Osteoblast (primary cell): ENCODE results near the gene PPP1R9A. TPM values are rescaled to one million over a fixed set of nuclear protein-coding genes. Genes with fewer than 3 reads are reported as not detected.

Experiments used
- DNase-seq: peaks from one replicate; pipeline ENCODE4 v3.0.0; 2011; ENCODE audit warnings: low spot score, mixed read lengths; ENCODE audit not compliant: insufficient read length; ENCODE audit errors: missing footprints
- H2AFZ ChIP-seq: 2 replicates; pipeline ENCODE4 v1.6.0; 2011; ENCODE audit warnings: mild to moderate bottlenecking, low read length
- H3K27ac ChIP-seq: 2 replicates; pipeline ENCODE4 v1.5.1; 2011; ENCODE audit warnings: mild to moderate bottlenecking, low read depth, low read length, moderate library complexity
- H3K27me3 ChIP-seq: 2 replicates; pipeline ENCODE4 v1.6.0; 2012; ENCODE audit warnings: mild to moderate bottlenecking, control low read depth, inconsistent platforms, low read length, moderate library complexity; ENCODE audit not compliant: insufficient read depth
- H3K36me3 ChIP-seq: 2 replicates; pipeline ENCODE4 v1.5.1; 2011; ENCODE audit warnings: mild to moderate bottlenecking, low read length, control low read depth, moderate library complexity; ENCODE audit not compliant: insufficient read depth
- H3K4me1 ChIP-seq: 2 replicates; pipeline ENCODE4 v1.5.1; 2011; ENCODE audit warnings: mild to moderate bottlenecking, low read length, control low read depth, moderate library complexity; ENCODE audit not compliant: insufficient read depth
- H3K4me2 ChIP-seq: 2 replicates; pipeline ENCODE4 v1.6.0; 2011; ENCODE audit warnings: mild to moderate bottlenecking, low read length; ENCODE audit not compliant: insufficient read depth
- H3K4me3 ChIP-seq: fragments of 200-600 bp; sonication (generic); 3 replicates; pipeline ENCODE4 v1.5.1; 2012; ENCODE audit warnings: mild to moderate bottlenecking, low read length, inconsistent platforms; ENCODE audit not compliant: insufficient read depth
- H3K79me2 ChIP-seq: 2 replicates; pipeline ENCODE4 v1.6.0; 2012; ENCODE audit warnings: mild to moderate bottlenecking, low read length, control low read depth, inconsistent platforms; ENCODE audit not compliant: insufficient read depth
- H3K9me3 ChIP-seq: 2 replicates; pipeline ENCODE4 v1.5.1; 2011; ENCODE audit warnings: low read depth, low read length, control low read depth
- H4K20me1 ChIP-seq: 2 replicates; pipeline ENCODE4 v1.6.0; 2012; ENCODE audit warnings: mild to moderate bottlenecking, low read length, control low read depth; ENCODE audit not compliant: insufficient read depth
- CTCF ChIP-seq: IDR thresholded peaks from 2 replicates; pipeline ENCODE4 v1.5.1; 2011; ENCODE audit warnings: mild to moderate bottlenecking, low read depth, low read length, moderate library complexity; ENCODE audit errors: extremely low read depth
- total RNA-seq: library from RNA; depleted of rRNA; stranded (reverse); fragments of >200 nt; gene quantifications from 2 replicates; pipeline ENCODE4 v1.2.3, GENCODE V29; 2012

Gene PPP1R9A
- total RNA-seq, 1 donor, result under 0.01 TPM

DNA sequence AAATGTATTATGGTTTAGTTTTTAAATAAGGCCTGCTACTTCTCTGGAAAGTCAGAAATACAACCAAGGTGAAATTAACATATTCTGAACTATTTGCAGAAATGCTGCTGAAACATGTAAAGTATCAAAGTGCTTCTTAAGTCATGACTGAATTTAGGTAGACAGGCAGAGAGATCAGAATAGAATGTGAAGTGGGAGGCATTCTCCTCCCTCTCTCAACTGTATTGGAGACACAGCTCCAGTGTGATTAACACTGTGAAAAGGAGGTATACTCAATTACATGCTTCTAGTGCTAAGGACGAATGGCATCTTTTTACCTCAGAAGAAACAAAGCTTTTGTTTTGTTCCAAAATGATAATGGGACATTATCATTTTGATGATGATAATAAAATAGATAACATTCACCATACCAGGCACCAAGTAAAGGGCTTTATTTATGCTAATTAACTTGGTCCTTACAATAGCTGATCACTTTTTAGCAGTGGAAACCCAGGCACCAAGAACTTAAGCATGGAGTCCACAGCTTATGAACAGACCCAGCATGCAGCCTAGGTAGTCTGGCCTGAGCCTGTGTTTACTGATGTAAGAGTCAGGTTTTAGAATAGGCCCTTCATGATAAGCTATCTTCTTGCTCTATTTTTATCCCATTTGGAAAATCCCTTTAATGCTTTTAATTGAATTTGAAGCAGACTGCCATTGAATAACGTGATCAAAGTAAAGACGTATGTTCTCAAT, 26.0 kb downstream of the PPP1R9A start:
- Histone ChIP-seq H3K79me2 (no peaks in the 10 kb centered on the region), H3K4me3 (no peak overlapping the region), H2AFZ (no peak overlapping the region), H3K27me3 (no peaks in the 10 kb centered on the region), H3K9me3 (no peaks in the 10 kb centered on the region), H3K27ac (no peak overlapping the region), H3K4me2 (no peak overlapping the region), H3K4me1 (no peaks in the 10 kb centered on the region), H4K20me1 (no peaks in the 10 kb centered on the region), H3K36me3 (no peaks in the 10 kb centered on the region)
- TF ChIP-seq CTCF, result no peak
- DNase-seq, result no peak

DNA sequence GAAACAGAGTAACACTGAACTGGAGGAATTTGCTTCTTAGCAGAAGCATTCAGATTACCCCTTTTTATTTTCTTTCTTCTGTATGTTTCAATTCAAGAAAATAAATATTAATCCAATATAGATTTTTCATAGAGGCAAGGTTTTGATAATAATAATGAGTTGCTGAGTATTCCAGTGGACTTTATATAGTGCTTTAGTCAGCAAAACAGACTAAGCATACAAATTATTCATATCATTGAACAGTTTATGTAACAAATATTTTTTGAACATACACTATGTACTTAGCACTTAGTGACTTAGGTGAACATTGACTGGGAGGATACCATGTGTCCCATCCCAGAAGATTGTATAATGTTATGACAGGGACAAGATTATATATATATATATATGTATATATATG, 32.0 kb downstream of the PPP1R9A start:
- H2AFZ ChIP-seq, result no peak overlapping the region
- no peaks in the 10 kb centered on the region for H3K9me3 ChIP-seq
- H3K27me3 ChIP-seq, result no peaks in the 10 kb centered on the region
- H3K4me1 ChIP-seq, result no peaks in the 10 kb centered on the region
- H3K4me3 ChIP-seq, result no peak overlapping the region
- no peaks in the 10 kb centered on the region for H4K20me1 ChIP-seq
- no peak for TF ChIP-seq CTCF
- DNase-seq, result no peak
- H3K27ac ChIP-seq, result no peak overlapping the region
- H3K79me2 ChIP-seq, result no peaks in the 10 kb centered on the region
- H3K4me2 ChIP-seq, result no peak overlapping the region
- H3K36me3 ChIP-seq, result no peaks in the 10 kb centered on the region

DNA sequence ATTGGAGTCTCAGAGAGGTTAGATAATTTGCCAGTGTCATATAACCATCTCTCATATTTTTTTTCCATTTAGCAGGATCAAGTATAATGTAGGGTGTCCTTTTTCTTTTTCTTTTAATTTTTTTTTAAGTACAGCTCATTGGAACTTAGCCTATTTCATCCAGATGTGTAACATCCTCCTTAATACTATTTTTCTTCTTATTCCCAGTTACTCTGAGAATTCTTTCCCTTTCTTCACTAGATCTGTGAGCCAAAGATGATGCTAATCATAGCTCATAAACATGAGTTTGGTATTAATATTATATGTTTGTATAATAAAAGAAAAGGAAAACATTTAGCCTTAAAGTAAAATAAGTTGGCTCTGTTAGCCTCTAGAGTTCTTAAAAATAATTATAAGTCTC, 32.8 kb downstream of the PPP1R9A start:
- no peak for DNase-seq
- Histone ChIP-seq H3K4me2 (no peak overlapping the region), H3K4me3 (no peak overlapping the region), H3K27ac (no peak overlapping the region), H3K36me3 (no peaks in the 10 kb centered on the region), H4K20me1 (no peaks in the 10 kb centered on the region), H3K79me2 (no peaks in the 10 kb centered on the region), H3K27me3 (no peaks in the 10 kb centered on the region), H3K4me1 (no peaks in the 10 kb centered on the region), H3K9me3 (no peaks in the 10 kb centered on the region), H2AFZ (no peak overlapping the region)
- no peak for TF ChIP-seq CTCF

DNA sequence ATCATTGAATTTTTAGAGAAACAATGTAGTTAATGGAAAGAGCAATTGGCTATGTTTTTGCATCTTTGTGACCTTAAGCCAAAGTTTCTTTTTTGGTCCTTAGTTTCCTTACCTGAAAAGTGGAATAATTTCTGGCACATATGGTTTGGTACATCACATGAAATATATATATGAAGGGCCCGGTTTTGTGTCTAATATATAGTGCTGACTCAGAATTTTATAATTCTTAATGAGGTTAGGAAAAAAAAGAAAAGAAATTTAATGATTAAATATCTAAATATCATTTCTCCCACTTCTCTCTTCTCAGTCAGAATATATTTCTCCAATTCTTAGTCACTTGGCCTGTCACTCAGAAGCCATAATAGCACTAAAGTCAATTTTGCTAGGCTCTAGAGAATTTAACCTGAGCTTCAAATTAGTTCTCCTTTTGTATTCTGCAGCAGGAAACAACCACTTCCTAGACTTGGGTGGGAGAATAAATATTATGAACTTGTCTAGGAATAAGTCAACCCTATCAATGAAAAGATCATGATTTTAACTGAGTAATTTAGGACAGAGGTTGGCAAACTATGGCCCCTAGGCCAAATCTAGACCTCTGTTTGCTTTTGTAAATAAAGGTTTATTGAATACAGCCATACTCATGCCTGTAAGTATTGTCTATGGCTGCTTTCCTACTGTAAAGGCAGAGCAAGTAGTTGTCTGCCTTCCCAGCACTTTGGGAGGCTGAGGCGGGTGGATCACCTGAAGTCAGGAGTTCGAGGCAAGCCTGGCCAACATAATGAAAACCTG, 34.6 kb downstream of the PPP1R9A start:
- no peaks in the 10 kb centered on the region for H3K79me2 ChIP-seq
- no peaks in the 10 kb centered on the region for H4K20me1 ChIP-seq
- no peak for DNase-seq
- no peaks in the 10 kb centered on the region for H3K36me3 ChIP-seq
- no peaks in the 10 kb centered on the region for H3K4me1 ChIP-seq
- no peak overlapping the region for H3K4me2 ChIP-seq
- H2AFZ ChIP-seq, result no peak overlapping the region
- no peak overlapping the region for H3K4me3 ChIP-seq
- no peaks in the 10 kb centered on the region for H3K9me3 ChIP-seq
- no peak for TF ChIP-seq CTCF
- H3K27me3 ChIP-seq, result no peaks in the 10 kb centered on the region
- no peak overlapping the region for H3K27ac ChIP-seq
